GM21825 (cell line): ENCODE results near the gene SEC61B.

Experiments
- ATAC-seq: cut with Tn5 transposase; IDR thresholded peaks from one replicate; pipeline ENCODE4 v1.9.1; 2021; ENCODE audit warnings: mild to moderate bottlenecking, moderate library complexity; ENCODE audit not compliant: unreplicated experiment

Gene SEC61B

DNA sequence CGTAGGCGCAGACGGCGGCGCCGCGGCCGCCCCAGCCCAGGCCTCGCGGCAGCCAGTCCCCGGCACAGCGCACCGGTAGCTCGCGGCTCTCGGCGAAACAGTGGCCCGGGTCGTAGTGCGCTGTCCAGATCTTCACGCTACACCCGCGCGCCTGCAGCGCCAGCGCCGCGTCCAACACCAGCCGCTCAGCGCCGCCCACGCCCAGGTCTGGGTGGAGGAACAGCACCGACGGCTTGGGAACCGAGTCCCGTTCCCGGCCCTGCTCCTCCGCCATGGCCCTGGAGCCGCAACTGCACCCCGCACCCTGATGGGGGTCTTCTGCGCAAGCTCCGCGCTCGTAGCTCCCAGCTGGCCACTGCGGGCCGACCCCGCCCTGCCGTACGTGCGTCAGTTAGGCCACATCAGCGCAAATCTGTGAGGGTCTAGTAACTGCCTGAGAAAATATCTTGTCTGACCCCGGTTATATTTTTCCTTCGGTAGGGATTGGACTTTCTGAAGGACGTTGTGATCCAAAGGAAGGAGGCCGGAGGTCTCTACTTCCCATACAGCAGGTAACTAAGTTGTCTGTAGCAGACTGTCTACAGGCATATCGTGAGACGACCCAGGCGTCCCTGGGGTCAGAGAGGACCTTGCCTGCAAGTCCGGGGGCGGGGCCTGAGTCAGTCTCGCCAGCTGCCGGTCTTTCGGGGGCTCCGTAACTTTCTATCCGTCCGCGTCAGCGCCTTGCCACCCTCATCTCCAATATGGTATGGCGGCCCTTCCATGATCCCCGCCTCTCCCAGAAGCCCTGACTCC is at the start of gene SEC61B, which contains the start of gene ALG2:
SEC61B (plus strand) TSS at position 662 of the 795 bp plus-strand sequence; CDS start at position 744, 82 bp downstream.
ALG2 (minus strand) TSS at position 322 of the 795 bp plus-strand sequence; CDS start at position 274, 48 bp downstream.
- ATAC-seq, result peak; percentile 90

DNA sequence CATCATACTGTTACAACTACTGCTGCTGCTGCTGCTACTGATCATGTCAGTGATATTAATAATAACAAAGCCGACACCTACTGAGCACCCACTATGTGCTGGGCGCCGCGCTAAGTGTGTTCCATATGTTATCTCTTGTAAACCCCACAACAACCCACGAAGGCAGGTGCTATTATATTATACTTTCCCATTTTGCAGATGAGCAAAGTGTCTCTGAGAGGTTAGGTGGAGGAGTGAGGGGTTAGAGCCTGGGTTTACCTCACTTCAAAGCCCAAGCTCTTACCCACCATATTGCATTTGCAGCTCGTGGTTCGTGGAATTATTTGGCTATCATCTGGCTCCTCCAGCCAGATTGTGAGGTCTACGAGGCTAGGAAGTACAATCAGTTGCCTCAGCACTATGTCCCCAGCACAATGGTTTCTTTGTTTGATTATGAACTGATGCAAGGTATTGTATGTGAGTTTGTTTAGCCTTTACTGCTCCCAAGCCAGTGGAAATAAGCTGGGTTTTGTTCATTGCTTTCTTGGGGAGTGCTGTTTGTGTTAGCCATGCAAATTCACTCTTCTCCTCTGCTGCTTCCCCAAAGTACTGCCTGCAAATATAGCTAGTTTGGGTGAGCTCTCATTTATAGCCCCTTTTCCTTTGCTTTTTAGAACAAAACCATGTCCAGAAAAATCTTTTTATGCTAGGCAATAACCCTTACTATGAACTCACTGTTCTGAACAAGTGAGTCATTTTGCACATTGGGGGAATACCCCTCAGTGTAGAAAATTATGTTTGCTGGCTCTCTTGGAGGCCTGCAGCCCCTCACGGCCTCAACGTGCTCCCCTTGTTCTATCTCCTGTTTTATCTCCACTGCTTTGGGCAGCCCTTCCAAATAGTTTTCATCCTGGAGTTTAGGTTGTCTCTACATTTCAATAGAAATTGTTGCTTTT is 48.2 kb upstream of the SEC61B start:
- ATAC-seq, result peak; percentile 51

DNA sequence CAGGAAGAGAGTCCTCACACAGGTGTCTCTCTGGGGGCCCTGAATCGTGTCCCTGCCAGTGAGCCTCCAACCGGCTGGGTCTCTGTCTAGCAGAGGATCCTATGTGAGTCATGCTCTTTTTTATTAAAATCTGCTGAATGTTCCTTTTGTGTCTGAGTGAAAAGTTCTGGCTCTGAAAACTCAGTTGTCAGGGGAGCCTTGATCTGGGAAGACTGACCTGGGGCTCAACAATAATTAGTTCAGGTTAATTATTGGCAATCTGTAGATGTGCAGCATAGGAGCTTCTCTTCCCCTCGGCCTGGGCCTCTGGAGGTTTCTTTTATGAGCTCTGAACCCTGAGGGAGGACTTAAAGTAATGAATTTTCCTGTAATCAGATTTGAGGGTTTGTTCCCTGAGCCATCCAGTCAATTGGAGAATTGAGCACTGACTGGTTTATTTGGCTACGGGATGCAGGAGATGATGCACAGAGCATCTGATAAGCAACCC is 45.5 kb upstream of the SEC61B start:
- no peak for ATAC-seq

DNA sequence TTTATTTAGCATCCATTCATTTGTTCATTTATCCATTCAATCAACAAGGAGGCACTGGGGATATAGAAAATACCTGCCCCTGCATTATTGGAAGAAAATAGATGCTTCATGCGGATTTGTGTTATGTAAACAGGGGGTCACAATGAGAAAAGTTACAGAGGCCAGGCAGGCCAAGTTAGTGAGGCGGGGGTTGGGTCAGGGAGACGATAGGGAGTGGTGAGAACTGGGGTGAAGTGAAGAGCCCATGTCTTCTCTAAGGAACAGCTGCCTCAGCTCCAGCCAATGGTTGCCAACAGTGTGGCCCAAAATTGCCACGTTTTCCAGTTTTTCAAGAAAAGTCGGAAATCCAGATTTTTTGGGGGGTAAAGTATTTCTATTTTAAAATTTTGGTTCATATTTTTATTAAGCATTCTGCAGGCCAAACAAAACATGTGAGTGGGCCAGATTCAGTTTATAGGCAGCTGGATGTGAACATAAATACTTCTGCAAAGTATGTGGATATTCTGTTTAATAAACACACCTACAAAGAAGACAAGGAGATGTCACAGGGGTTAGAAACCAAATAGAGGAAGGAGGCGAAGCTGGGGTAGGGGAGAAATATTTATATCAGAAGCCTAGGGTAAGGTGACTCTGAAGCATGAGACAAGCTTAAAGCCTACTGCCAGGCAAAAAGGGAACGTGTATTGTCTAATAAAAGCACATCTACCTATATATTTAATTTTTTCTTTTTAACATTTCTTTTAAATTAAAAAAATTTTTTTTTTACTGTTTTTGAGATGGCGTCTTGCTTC is 44.3 kb upstream of the SEC61B start:
- no peak for ATAC-seq

DNA sequence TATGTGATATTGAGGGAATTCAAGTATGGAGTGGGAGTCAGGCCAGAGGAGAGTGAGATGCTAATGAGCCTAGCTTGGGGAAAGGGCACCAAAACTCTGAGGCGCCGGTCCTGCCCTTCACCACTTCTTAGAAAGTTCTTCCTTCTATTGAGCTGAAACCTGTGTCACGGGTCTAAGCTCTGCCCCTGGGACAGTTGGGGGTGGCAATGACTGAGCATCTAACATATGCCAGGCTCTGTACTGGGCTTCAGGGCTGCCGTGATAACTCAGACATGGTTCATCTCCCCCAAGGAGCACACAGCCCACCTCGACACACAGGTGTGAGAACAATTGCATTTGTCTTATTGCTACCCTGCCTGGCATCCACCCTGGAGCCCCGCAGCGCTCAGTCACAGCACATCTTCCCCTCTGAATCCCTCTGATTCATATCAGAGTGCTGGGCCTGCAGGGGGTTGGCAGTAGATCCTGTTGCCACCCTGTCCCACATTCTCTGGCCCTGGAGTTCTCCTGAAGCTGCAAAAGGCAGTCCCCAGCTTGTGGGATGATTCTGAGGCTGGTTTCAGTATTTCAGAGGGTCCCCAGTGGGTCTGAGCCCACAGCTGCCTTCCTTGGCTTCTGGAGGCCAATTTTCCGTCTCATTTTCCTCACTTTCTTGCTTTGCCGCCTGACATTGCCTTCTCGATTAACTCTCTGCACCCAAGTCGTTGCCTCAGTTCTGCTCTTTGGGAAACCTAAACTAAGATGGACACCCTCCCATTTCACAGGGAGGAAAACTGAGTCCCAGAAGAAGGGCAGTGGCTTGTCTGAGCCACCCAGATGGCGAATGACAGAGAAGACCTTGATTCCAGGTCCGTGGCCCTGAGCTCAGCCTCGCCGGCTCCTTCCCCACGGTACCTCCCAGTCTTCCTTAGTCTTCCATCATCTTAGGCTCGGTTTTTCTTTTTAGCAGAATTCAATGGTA is 42.9 kb upstream of the SEC61B start:
- ATAC-seq, result no peak

DNA sequence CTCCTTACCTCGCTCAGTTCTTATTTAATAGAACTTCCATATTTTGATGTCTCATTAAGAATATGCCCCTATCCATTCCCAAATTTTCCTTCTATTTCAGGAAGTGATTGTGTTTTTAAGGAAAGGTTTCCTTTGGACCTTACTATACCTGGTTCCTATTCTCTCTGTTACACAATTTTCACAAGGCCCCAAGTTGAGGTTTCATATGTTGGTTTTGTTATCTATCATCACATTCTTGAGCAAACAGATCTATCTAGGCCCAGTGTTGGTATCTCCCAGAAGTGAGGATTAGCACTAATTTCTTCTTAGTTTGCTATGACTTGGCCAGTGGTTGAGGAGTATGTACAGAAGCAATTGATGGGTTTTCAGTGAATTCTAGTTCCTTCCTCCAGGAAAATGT is 41.9 kb upstream of the SEC61B start:
- no peak for ATAC-seq

DNA sequence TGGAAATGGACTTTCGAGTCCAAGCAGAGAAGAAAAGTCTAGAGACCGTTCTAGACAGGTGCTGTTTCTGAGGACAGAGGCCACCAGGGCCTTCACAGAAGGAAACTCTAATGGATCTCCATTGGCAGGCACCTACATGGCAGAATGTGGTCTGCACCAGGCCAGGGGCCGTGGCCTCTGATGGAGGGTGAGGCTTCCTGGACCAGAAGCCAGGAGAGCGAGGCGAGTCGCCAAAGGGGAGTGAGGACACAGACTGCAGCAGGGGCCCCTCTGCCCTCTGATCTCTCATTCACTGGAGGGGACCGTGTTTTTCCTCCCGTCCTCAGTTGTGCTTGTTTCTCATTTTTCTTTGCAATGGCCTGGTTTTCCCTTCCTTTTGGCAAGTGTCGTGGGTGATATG is 41.4 kb upstream of the SEC61B start:
- no peak for ATAC-seq

DNA sequence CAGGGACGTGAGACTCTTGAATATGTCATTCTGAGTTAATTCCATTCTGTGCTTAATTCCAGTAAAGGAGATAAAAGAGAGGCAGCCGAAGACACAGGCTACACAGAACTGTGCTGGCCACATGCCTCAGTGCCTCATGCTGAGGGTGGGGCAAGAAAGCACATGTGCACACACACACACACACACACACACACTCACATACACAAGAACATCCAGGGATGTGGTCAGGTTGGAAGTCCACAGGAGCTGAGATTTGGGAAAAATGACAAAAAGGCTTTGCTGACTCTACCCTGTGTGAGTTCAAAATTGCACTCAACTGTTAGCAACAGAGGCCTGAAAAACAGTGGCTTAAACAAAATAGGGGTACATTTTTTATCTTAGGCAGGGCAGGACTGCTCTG is 40.9 kb upstream of the SEC61B start:
- ATAC-seq, result no peak

DNA sequence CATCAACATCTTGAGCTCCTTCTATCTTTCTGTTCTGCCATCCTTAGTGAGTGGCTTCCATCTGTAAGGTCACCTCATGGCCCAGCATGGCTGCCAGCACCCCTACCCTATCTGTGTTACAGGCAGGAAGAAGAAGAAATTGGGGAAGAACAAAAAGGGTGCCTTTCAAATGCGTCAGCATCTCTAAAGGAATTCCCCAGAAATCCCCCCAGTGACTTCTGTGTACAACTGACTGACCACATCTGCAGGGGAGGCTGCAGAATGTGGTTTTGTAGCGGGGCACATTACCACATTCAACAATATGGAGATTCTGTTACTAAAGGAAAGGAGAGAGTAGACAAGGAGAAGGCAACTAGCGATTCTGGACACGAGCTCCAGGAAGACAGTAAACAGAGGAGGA is 40.5 kb upstream of the SEC61B start:
- peak; percentile 37 for ATAC-seq

DNA sequence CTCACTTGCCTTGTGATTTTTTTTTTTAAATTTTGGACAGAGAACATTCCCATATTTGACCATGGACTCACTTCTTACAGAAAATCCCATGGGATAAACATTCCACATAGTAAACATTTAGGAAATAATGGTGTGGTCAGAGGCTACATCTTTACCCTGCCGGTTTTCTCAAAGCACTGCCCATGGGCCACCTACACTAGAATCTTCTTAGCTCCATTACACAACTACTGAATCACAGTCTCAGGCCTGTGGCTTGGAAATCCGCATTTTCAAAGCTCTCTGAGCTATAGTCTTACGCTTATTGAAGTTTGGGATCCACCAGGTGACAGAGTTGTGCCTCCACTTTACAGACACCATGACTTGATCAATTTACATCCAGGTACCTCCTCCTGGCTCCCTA is 39.7 kb upstream of the SEC61B start:
- no peak for ATAC-seq

DNA sequence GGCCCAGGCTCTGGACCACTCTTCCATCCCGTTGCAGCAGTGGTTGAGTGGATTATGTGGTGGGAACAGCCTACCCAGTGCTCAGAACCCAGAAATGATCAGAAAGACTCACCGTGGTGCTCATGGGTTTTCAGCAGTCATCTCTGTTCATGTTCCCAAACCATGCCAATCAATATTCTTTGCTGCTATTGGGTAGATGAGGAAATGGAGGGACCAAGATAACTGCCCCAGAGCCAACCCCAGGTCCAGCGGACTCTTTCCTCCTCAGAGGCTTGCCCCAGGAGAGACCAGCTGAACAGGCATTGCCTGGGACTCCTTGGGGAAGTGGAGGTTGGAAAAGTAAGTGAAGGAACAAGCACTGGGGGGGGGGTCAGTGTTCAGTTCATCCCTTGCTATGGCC is 38.5 kb upstream of the SEC61B start:
- no peak for ATAC-seq

DNA sequence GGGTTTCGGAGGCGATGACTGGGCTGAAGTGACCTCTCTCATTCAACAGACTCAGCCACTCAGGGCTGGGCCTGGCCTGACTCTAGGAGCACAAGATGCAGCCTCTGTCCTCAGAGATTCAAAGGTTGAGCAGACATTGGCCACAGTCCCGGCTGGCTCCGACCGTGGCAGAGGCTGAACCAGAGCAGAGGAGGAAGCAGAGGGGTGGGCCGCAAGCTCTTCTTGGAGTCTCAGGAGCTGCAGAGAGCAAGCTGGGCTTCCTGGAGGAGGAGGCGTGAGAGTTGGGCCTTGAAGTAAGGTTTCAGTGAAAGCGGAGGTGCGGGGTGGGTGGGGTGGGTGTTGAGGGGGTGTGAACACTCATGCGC is 38.0 kb upstream of the SEC61B start:
- no peak for ATAC-seq

DNA sequence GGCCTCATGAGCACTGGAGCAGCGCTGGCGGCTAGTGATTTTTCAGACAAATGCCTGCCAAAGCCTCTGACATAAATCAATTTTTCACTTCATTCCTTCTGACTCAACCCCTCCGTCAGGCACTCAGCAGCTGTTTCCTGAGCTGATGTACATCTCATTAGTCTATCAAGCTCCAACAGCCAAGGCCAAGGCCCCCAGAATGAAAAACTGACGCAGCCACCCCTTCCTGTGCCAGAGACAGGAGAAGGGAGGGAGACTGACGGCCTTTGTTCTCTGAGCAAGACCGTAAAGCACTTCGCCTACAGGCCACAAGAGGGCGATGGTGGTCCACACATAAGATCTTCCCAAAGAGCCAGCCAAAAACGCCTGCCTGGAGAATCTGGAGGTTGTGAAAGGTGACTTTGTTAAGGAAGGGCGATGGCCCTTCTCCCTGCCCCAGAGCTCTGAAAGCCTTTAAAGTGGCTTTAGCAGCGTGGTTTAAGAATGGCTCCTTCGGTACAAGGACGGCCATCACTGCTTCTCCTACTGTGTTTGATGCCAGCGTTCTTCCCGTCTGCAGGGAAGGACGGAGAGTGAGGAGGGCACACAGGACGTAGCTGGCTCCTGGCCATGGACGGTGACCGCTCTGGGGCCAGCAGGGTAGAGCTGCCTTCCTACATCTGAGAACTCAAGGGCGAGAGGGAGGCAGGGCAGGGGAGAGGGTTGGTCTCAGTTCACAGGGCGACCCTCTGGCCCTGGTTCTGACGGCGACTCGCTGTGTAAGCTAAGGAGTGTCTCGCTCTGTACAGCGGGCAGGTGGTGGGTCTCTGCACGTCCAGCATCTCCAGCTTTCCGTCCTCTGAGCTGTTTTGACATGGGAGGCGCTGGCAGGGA is 37.4 kb upstream of the SEC61B start:
- ATAC-seq, result peak; percentile 48

DNA sequence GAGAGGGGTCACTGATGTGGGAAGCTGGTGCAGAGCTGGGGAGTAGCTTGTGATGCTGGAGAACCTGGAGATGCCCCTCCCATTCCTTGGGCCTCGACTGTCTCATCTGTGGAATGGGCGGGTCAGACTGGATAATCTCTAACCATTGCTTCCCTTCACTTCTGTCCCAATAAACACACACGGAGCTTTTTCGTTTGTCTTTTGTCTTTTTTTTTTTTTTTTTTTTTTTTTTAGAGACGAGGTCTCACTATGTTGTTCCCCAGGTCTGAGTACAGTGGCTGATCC is 36.8 kb upstream of the SEC61B start:
- no peak for ATAC-seq

DNA sequence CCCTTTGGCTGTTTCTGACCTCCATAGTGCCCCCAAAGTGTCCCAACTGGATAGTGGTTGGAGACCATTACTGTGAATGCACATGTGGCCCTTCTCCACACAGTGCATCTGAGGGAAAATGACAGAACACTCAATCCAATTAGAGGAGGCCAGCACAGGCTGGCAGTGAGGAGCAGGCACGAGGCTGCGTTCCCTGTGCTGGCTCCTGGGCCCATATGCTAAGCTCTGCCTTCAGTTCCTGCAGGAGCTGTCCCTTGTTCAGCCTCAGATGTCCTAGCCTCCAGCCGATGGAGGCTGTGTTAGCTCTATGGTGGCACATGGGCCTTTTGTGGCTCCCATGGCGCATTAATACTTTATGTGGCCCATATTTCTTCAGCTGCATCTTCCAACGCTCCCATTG is 36.1 kb upstream of the SEC61B start:
- no peak for ATAC-seq

DNA sequence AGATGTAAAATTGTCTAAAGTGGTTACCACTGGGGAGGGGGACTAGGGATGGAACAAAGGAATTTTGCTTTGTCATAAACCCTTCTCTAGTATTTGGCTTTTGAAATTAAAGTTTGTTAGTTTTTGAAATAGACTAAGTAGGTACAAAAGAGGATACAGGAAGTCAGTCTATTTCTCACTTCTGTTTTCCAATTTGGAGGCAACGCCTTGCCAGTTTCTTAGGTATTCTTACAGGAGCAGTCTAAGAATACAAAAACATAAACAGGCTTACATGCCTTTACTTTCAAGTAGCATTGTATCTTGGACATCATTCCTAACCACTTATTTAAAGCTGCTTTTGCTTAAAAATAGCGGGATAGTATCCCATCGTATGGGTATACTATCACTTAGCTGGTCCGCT is 34.8 kb upstream of the SEC61B start:
- ATAC-seq, result no peak

DNA sequence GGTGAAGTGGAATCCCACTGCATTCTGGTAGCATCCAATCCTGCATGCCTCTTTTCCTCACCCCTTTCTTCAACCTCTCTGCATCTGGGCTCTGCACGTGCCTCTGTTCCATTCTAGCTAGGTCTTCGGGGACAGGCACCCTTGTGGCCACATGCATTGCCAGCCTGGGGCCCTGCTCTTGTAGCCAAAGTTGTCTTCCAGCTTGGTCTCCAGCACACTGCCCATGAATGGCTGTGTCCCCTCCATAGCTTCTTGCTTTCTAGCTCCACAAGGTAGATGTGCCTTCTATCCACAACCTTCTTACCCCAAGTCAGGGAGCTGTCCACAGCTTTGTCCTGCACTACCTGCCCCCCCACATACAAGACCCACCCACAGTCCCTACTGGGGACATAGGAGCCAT is 32.9 kb upstream of the SEC61B start:
- no peak for ATAC-seq

DNA sequence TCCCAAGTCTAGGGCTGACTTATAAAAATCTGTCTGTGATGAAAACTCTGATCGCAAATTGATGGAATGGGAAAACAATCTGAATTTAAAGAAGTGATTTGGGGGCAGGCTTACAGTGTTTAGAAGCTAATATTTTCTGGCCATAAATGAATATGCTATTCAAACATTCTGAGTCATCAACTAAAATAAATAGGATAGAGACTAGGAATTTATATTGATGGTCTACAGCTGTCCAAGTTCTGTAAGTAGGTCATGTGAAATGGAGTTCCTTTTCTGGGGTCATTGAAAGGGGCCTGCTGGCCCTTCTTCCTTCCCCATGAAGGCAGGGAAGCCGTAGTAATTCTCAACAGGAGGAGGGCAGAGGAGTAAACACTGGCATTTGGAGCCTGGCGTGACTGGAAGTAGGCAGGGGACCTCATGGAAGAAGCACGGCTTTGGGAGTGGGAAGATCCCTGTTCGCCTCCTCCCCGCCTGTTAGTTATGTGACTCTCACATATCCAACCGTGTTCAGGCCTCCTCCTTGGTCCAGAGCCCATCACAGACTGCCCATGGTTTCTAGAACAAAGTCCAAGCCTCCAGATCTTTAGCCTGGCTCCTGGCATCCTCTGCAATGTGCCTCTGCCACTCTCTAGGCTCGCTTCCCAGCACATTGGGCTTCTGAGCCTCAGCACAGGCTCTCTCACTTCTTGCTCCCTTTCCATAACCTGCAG is 32.0 kb upstream of the SEC61B start:
- ATAC-seq, result no peak
